Thyroid gland (tissue), 4 donors: ENCODE measurements around the gene ASPN. TPM values are rescaled to one million over a fixed set of nuclear protein-coding genes. Genes with fewer than 3 reads are reported as not detected.
"Not testable (repeated sequence)": the region's sequence is repeated elsewhere in the genome, so short reads cannot be mapped to it uniquely, and the experiment has no call there.

ENCODE experiments used
- DNase-seq, 2 donors: peaks; one replicate each; pipeline ENCODE4 v3.0.0-alpha.2; 2019
- H3K27ac ChIP-seq, 3 donors: fragments of 200-600 bp; sonication (generic); 1 replicate in 2 of 3; 2 replicates in 1 of 3; pipeline ENCODE4 v1.5.1; 2016 to 2019; ENCODE audit warnings: mild to moderate bottlenecking in 1 of 3, moderate library complexity in 1 of 3
- H3K27me3 ChIP-seq: fragments of 200-600 bp; sonication (generic); one replicate; pipeline ENCODE4 v1.5.1; 2019
- H3K36me3 ChIP-seq, 2 donors: fragments of 200-600 bp; sonication (generic); one replicate each; pipeline ENCODE4 v1.5.1; 2016 to 2019
- H3K4me1 ChIP-seq, 2 donors: fragments of 200-600 bp; sonication (generic); one replicate each; pipeline ENCODE4 v1.5.1; 2017 to 2019
- H3K4me3 ChIP-seq, 3 donors: fragments of 200-600 bp; sonication (generic); replicated peaks in 1 of 3; 1 replicate in 2 of 3; 2 replicates in 1 of 3; pipeline ENCODE4 v1.5.1; 2016; ENCODE audit warnings: mild to moderate bottlenecking in 1 of 3
- H3K9me3 ChIP-seq: fragments of 200-600 bp; sonication (generic); one replicate; pipeline ENCODE4 v1.5.1; 2017
- POLR2A ChIP-seq, 2 donors: fragments of 450-650 bp; IDR thresholded peaks; one replicate each; pipeline ENCODE4 v1.6.1; 2017; ENCODE audit warnings: antibody characterized with exemption in 2 of 2, mild to moderate bottlenecking in 2 of 2, moderate library complexity in 1 of 2
- WGBS, 2 donors: methylation state at CpG; one replicate each; pipeline ENCODE4 v1.1.5; 2017; 5-methylcytosine and 5-hydroxymethylcytosine counted together
- intact Hi-C: fragments of 100-400 bp; cut with DNase I; formaldehyde crosslinking; loops from one replicate; pipeline ENCODE4 v1.15.1; 2023
- total RNA-seq, 4 donors: library from RNA; depleted of rRNA; stranded (reverse); fragments of >200 nt; gene quantifications; one replicate each; pipeline ENCODE4 v1.2.3, GENCODE V29; 2016
- TF ChIP-seq, protein P1 (sequence below), 6 experiments: fragments of 200-600 bp in 3 of 6; fragments of 450-650 bp in 3 of 6; sonication (generic) in 3 of 6; IDR thresholded peaks; one replicate each; pipeline ENCODE4 v1.5.1; 2016 to 2019; ENCODE audit warnings: antibody characterized with exemption in 6 of 6, mild to moderate bottlenecking in 2 of 6, inconsistent platforms in 1 of 6, moderate library complexity in 1 of 6

Gene ASPN
- total RNA-seq, 4 donors from 2014 or later: 2.4 to 15.3 (median 7.4) TPM

DNA sequence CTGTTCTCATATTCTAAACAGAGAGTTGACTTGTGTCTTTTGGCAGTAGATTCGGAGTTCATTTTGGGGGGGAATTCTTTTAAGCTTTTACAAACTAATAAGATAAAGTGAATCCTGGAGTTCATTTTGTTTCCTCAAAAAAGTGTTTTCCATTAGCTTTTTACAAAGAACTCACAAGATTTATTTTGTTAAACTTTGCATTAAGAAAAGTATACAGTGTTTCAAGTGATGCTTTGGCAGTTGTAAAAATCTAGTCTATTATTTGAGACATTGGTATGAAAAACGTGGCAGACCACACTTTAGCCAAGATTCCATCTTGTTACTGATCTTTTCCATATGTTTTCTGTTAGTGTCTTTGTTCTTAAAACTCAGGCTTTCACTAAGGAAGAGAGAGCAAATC lies 56.8 kb downstream of the ASPN start:
- TF ChIP-seq POLR2A (IDR thresholded peaks at IDR 0.05): no peak
- TF ChIP-seq, protein P1, sequence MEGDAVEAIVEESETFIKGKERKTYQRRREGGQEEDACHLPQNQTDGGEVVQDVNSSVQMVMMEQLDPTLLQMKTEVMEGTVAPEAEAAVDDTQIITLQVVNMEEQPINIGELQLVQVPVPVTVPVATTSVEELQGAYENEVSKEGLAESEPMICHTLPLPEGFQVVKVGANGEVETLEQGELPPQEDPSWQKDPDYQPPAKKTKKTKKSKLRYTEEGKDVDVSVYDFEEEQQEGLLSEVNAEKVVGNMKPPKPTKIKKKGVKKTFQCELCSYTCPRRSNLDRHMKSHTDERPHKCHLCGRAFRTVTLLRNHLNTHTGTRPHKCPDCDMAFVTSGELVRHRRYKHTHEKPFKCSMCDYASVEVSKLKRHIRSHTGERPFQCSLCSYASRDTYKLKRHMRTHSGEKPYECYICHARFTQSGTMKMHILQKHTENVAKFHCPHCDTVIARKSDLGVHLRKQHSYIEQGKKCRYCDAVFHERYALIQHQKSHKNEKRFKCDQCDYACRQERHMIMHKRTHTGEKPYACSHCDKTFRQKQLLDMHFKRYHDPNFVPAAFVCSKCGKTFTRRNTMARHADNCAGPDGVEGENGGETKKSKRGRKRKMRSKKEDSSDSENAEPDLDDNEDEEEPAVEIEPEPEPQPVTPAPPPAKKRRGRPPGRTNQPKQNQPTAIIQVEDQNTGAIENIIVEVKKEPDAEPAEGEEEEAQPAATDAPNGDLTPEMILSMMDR (IDR thresholded peaks at IDR 0.05): no peak
- Histone ChIP-seq H3K4me1 (no peaks in the 10 kb centered on the region), H3K9me3 (no peaks in the 10 kb centered on the region), H3K27me3 (no peaks in the 10 kb centered on the region), H3K27ac (peak overlapping the region in 1 of 3 donors; percentile 33), H3K36me3 (no peaks in the 10 kb centered on the region), H3K4me3 (no peak overlapping the region)
- DNase-seq: no peak
- intact Hi-C loops: no loop called here
- WGBS, 2 donors: 63 to 69% methylated on average over 2 of the region's 2 CpGs

DNA sequence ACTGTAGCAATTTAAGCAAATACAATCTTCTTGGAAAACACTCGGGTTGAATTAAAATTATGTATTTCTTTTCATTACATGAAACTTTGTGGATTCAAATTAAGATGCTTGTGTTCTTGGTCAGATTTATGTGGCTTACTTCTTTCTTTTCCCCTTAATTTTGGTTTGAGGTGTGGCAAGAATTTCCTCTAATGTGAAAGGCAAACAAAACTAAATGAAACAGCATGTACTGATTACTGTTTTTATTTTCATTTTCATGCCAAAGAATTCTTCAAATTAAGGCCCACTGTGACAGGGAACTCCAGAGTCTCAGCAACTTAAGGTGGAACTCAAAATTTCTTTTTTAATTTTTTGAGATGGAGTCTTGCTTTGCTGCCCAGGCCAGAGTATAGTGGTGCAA lies 58.0 kb downstream of the ASPN start, which contains the start of gene OMD:
Gene OMD (minus strand): TSS at position 132 of the 400 bp plus-strand sequence. CDS start 6,913 bp downstream, outside the sequence.
- peak within 1 kb of the TSS in 1 of 3 donors; percentile 33 for H3K27ac ChIP-seq
- no peaks in the 10 kb centered on the region for H3K36me3 ChIP-seq
- WGBS, 2 donors: 70 to 80% methylated on average over 1 of the region's 1 CpG
- intact Hi-C loops: no loop called here
- no peaks in the 10 kb centered on the region for H3K4me1 ChIP-seq
- no peak within 1 kb of the TSS for H3K4me3 ChIP-seq
- no peaks in the 10 kb centered on the region for H3K9me3 ChIP-seq
- TF ChIP-seq, protein P1 (IDR thresholded peaks at IDR 0.05): no peak
- TF ChIP-seq POLR2A (IDR thresholded peaks at IDR 0.05): no peak
- DNase-seq: no peak
- no peaks in the 10 kb centered on the region for H3K27me3 ChIP-seq

DNA sequence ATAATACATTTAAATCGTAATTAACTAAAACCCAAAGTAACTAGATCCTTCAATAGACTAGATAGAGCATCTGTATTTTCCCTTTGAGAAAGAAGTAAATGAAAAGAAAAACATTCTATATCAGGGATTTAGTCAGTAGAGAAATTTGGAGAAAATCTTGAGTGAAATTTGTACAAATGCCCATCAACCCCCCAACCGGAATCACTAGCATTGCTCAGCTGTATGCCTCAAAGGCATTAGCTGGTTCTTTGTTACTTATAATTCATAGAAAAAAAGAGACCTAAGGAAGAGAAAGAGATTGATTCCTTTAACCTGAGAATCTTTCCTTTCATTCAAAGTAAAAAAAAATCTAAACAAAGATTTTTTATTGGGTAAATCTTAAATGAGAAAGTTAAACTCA lies 58.7 kb downstream of the ASPN start:
- no peaks in the 10 kb centered on the region for H3K4me1 ChIP-seq
- TF ChIP-seq POLR2A (IDR thresholded peaks at IDR 0.05): no peak
- TF ChIP-seq, protein P1 (IDR thresholded peaks at IDR 0.05): no peak
- no peaks in the 10 kb centered on the region for H3K36me3 ChIP-seq
- no peak for DNase-seq
- H3K27ac ChIP-seq: no peak overlapping the region
- no peaks in the 10 kb centered on the region for H3K9me3 ChIP-seq
- WGBS, 2 donors: 85 to 88% methylated on average over 2 of the region's 2 CpGs
- intact Hi-C loops: no loop called here
- H3K4me3 ChIP-seq: no peak overlapping the region
- no peaks in the 10 kb centered on the region for H3K27me3 ChIP-seq

DNA sequence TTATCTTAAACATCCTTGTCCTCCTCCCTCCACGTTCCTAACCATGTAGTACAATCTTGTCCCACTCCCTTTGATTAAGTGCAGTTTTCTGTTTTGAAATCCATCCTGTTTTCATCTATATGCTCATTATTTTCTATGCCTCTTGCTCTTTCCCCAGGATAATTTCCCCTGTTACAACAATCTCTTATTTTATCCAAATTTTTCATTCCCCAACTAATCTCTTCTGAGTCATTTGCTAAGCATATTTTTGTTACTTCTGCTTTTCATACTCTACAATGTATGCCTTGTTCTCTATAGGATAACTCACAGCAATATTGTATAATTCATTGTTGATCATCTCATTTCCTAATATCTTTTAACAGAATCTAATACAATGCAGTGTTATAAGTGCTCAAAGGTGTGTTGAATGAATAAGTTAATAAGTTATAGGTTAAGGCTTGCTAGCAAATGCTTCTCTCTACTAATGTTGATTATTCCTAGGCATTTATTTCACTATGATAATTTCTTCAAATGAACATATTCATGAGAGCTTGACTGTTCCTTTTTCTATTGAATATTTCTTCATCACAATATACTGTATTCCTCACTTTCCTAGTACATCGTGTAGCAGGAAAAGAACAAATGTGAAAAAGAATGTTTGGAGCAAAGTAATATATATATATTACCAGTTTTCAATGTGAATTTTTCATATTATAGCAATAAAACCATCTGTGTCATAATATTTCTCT lies 59.5 kb downstream of the ASPN start:
- 75 to 81% methylated on average over 2 of the region's 2 CpGs for WGBS, 2 donors
- H3K9me3 ChIP-seq: no peaks in the 10 kb centered on the region
- no peak for DNase-seq
- no peaks in the 10 kb centered on the region for H3K36me3 ChIP-seq
- H3K27me3 ChIP-seq: no peaks in the 10 kb centered on the region
- TF ChIP-seq, protein P1 (IDR thresholded peaks at IDR 0.05): no peak
- no peak for TF ChIP-seq POLR2A (IDR thresholded peaks at IDR 0.05)
- H3K27ac ChIP-seq: no peak overlapping the region
- intact Hi-C loops: no loop called here
- no peaks in the 10 kb centered on the region for H3K4me1 ChIP-seq
- no peak overlapping the region for H3K4me3 ChIP-seq

DNA sequence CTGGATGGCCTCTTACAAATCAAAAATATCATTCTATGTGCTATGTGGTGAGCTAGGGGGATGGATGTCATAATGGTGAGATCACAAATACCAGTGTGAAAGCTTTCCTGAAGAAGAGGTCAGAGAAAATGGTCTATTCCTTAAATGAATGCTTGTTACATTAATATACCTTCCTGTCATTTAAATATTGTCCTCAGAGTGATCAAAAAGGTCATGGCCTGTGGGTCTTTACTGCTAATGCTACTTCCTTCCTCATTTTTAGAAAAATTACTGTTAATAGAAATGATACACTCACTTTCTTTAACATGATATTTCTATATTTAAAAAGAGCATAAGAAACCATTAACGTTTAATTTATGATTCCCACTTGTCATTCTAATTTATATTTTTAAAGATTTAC lies 67.7 kb downstream of the ASPN start:
- TF ChIP-seq, protein P1 (IDR thresholded peaks at IDR 0.05): no peak
- no peak for TF ChIP-seq POLR2A (IDR thresholded peaks at IDR 0.05)
- H3K27me3 ChIP-seq: no peaks in the 10 kb centered on the region
- intact Hi-C loops: no loop called here

DNA sequence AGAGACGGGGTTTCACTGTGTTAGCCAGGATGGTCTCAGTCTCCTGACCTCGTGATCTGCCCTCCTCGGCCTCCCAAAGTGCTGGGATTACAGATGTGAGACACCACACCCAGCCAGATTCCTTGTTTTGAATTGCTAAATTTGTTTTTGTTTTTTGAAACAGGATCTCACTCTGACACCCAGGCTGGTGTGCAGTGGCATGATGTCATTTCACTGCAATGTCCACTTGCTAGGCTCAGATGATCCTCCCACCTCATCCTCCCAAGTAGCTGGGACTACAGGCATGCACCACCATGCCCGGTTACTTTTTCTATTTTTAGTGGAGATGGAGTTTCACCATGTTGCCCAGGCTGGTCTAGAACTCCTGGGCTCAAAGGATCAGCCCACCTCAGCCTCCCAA lies 71.1 kb downstream of the ASPN start:
- H3K27me3 ChIP-seq, H3K9me3 ChIP-seq, intact Hi-C loops, H3K4me1 ChIP-seq, H3K27ac ChIP-seq, DNase-seq, H3K36me3 ChIP-seq, H3K4me3 ChIP-seq: not testable (repeated sequence)
- 87% methylated on average over 4 of the region's 4 CpGs for WGBS, 2 donors

More for the DNA sequence above, 67.7 kb downstream of the ASPN start:
- Histone ChIP-seq H3K9me3 (no peaks in the 10 kb centered on the region), H3K4me3 (no peak overlapping the region), H3K4me1 (no peaks in the 10 kb centered on the region), H3K36me3 (no peaks in the 10 kb centered on the region), H3K27ac (no peak overlapping the region)
- 71% methylated on average over 1 of the region's 1 CpG for WGBS, 2 donors
- no peak for DNase-seq
